Fibroblast of lung (primary cell): ENCODE measurements around the gene TEX19. TPM values are rescaled to one million over a fixed set of nuclear protein-coding genes. Genes with fewer than 3 reads are reported as not detected.

Source experiments
- DNase-seq, 2 donors: peaks; one replicate each; pipeline versions ENCODE4 v3.0.0 to v3.0.0-alpha.2; 2010; ENCODE audit warnings: low read depth in 2 of 2
- H2AFZ ChIP-seq: 2 replicates; pipeline ENCODE4 v1.5.1; 2012; ENCODE audit warnings: low read length, control low read depth, inconsistent platforms
- H3K27ac ChIP-seq: 2 replicates; pipeline ENCODE4 v1.5.1; 2011; ENCODE audit warnings: low read length, control low read depth; ENCODE audit not compliant: insufficient read depth
- H3K27me3 ChIP-seq: 2 replicates; pipeline ENCODE4 v1.5.1; 2011; ENCODE audit warnings: mild to moderate bottlenecking, low read length; ENCODE audit not compliant: control insufficient read depth, insufficient read depth
- H3K36me3 ChIP-seq: 2 replicates; pipeline ENCODE4 v1.5.1; 2011; ENCODE audit warnings: low read length; ENCODE audit not compliant: control insufficient read depth, insufficient read depth
- H3K4me1 ChIP-seq: 2 replicates; pipeline ENCODE4 v1.5.1; 2011; ENCODE audit warnings: low read length; ENCODE audit not compliant: control insufficient read depth, insufficient read depth; ENCODE audit errors: extremely low read depth
- H3K4me2 ChIP-seq: 2 replicates; pipeline ENCODE4 v1.5.1; 2011; ENCODE audit warnings: low read length, control low read depth; ENCODE audit not compliant: insufficient read depth; ENCODE audit errors: extremely low read depth
- H3K4me3 ChIP-seq, 4 experiments: fragments of 200-600 bp in 1 of 4; sonication (generic) in 1 of 4; replicated peaks in 1 of 4; 2 replicates each; pipeline ENCODE4 v1.5.1; 2011 to 2016; ENCODE audit warnings: low read length in 4 of 4, low read depth in 3 of 4, mild to moderate bottlenecking in 3 of 4, control low read depth in 2 of 4, inconsistent platforms in 1 of 4, mixed read lengths in 1 of 4; ENCODE audit not compliant: insufficient read depth in 1 of 4; ENCODE audit errors: control extremely low read depth in 1 of 4
- H3K79me2 ChIP-seq: 2 replicates; pipeline ENCODE4 v1.5.1; 2012; ENCODE audit warnings: mild to moderate bottlenecking, low read length, inconsistent platforms; ENCODE audit not compliant: control insufficient read depth, insufficient read depth
- H3K9ac ChIP-seq: 2 replicates; pipeline ENCODE4 v1.5.1; 2011; ENCODE audit warnings: mild to moderate bottlenecking, low read length, control low read depth; ENCODE audit not compliant: insufficient read depth
- H3K9me3 ChIP-seq: 2 replicates; pipeline ENCODE4 v1.5.1; 2012; ENCODE audit warnings: low read depth, low read length; ENCODE audit not compliant: control insufficient read depth, insufficient read depth
- H4K20me1 ChIP-seq: 2 replicates; pipeline ENCODE4 v1.5.1; 2011; ENCODE audit warnings: low read length; ENCODE audit not compliant: control insufficient read depth, insufficient read depth; ENCODE audit errors: extremely low read depth
- EZH2 ChIP-seq: IDR thresholded peaks from 2 replicates; pipeline ENCODE4 v1.5.1; 2012; ENCODE audit warnings: low read length, control low read depth, mild to moderate bottlenecking; ENCODE audit errors: missing control alignments
- polyA plus RNA-seq, 2 donors: library from polyadenylated mRNA; depleted of rRNA in 1 of 2; stranded (reverse) in 1 of 2; unstranded in 1 of 2; fragments of >200 nt; gene quantifications; 2 replicates each; pipeline ENCODE4 v1.2.1, GENCODE V29; 2011 to 2012; ENCODE audit warnings: missing spikeins in 1 of 2
- total RNA-seq: library from RNA; depleted of rRNA; stranded (reverse); fragments of >200 nt; gene quantifications from 2 replicates; pipeline ENCODE4 v1.2.1, GENCODE V29; 2014
- TF ChIP-seq, protein P1 (sequence below), 2 donors: IDR thresholded peaks in 1 of 2; conservative IDR thresholded peaks in 1 of 2; 1 replicate in 1 of 2; 2 replicates in 1 of 2; pipeline ENCODE4 v1.5.1; 2011 to 2012; ENCODE audit warnings: low read length in 2 of 2, control low read depth in 1 of 2, inconsistent platforms in 1 of 2, low read depth in 1 of 2, mild to moderate bottlenecking in 1 of 2

TEX19 gene
- total and polyA plus RNA-seq, 2 donors (not counting 1 experiment from before 2014, with no cell fraction given) = 0.05 to 0.17 TPM

DNA sequence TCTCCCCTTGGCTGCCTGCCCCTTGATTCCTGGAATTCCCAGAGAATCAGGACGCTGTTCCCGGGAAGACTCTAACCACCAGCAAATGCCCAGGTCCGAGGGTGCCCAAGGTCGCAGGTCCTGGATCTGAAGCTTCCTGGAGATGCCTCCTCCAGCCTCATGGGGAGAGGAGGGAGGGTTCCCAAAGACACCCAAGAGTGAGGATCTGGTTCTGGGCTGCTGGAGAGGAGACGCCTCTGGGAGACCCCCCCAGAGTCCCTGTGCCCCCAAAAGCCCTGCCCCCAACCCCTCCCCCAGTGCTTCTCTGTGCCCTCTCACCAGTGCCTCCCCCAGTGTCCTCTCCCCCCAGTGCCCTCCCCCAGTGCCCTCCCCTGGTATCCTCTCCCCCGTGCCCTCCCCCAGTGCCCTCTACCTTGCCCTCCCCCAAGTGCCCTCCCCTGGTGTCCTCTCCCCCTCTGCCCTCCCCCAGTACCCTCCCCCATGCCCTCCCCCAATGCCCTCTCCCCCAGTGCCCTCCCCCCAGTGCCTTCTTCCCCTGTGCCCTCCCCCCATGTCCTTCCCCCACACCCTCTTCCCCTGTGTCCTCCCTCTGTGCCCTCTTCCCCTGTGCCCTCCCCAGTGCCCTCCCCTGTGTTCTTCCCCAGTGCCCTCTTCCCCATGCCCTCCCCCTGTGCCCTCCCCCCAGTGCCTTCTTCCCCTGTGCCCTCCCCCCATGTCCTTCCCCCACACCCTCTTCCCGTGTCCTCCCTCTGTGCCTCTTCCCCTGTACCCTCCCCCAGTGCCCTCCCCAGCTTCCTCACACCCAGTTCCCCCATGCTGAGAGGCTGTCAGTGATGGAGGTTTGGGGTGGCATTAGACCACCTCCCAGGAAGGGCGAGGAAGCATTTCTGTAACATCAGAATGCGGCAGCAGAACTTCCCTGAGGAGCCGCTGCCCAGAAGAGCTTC is 19.1 kb upstream of the TEX19 start:
- TF ChIP-seq EZH2 = no peak
- TF ChIP-seq, protein P1, sequence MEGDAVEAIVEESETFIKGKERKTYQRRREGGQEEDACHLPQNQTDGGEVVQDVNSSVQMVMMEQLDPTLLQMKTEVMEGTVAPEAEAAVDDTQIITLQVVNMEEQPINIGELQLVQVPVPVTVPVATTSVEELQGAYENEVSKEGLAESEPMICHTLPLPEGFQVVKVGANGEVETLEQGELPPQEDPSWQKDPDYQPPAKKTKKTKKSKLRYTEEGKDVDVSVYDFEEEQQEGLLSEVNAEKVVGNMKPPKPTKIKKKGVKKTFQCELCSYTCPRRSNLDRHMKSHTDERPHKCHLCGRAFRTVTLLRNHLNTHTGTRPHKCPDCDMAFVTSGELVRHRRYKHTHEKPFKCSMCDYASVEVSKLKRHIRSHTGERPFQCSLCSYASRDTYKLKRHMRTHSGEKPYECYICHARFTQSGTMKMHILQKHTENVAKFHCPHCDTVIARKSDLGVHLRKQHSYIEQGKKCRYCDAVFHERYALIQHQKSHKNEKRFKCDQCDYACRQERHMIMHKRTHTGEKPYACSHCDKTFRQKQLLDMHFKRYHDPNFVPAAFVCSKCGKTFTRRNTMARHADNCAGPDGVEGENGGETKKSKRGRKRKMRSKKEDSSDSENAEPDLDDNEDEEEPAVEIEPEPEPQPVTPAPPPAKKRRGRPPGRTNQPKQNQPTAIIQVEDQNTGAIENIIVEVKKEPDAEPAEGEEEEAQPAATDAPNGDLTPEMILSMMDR (conservative IDR thresholded peaks at IDR 0.05 in 1 of 2, IDR thresholded peaks at IDR 0.05 in 1 of 2; ENCODE audit: low read depth in 1 of 2, low read length in 2 of 2) = no peak
- Histone ChIP-seq H3K79me2 (no peaks in the 10 kb centered on the region), H3K27me3 (no peaks in the 10 kb centered on the region), H2AFZ (peak overlapping the region; percentile 52), H3K4me2 (peak overlapping the region; percentile 72), H3K27ac (no peak overlapping the region), H3K9me3 (no peaks in the 10 kb centered on the region), H3K4me1 (peaks cover 8% of the 10 kb centered on the region), H3K36me3 (no peaks in the 10 kb centered on the region), H3K9ac (no peak overlapping the region), H4K20me1 (no peaks in the 10 kb centered on the region), H3K4me3 (peak overlapping the region in 1 of 4 experiments; percentile 38)
- no peak for DNase-seq

DNA sequence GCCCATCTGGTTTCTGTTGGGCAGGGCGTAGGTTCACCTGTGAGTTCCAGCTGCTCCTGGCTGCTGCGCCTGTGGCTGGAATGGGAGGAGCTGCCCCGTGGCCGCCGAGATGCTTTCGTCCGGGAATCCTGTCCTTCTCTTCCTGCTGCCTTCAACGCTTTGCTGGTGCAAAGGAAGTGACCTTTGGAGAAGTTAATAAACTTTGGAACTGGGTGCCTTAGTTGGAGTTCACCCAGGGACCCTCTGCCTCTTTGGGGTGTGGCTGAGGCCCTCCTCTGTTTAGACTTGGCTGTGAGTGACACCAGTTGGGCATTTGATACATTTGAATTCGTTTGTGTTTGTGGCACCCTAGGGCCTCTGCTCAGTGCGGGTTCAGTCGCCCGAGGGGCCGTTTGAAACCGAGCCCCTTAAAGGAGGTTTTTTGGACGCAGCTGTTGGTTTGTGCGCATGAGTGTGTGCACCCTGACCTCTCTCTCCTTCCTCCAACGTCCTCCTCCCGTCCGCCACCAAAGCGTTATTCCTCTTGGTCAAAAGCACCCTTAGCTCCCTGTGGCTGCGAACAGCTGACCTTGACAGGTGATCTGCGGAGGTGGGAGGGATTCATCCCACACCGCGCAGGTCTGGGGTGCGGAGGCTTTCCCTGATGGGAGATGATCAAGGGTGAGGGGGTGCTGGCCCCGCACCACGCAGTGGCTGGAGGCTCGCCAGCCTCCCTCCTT is 16.5 kb upstream of the TEX19 start:
- Histone ChIP-seq H3K27ac (no peak overlapping the region), H3K4me1 (peaks cover 8% of the 10 kb centered on the region), H3K4me3 (no peak overlapping the region), H3K4me2 (no peak overlapping the region), H4K20me1 (no peaks in the 10 kb centered on the region), H3K36me3 (no peaks in the 10 kb centered on the region), H3K9ac (no peak overlapping the region), H3K79me2 (no peaks in the 10 kb centered on the region), H3K9me3 (no peaks in the 10 kb centered on the region), H3K27me3 (no peaks in the 10 kb centered on the region), H2AFZ (no peak overlapping the region)
- DNase-seq = no peak
- TF ChIP-seq, protein P1 (conservative IDR thresholded peaks at IDR 0.05 in 1 of 2, IDR thresholded peaks at IDR 0.05 in 1 of 2; ENCODE audit: low read depth in 1 of 2, low read length in 2 of 2) = no peak
- no peak for TF ChIP-seq EZH2

DNA sequence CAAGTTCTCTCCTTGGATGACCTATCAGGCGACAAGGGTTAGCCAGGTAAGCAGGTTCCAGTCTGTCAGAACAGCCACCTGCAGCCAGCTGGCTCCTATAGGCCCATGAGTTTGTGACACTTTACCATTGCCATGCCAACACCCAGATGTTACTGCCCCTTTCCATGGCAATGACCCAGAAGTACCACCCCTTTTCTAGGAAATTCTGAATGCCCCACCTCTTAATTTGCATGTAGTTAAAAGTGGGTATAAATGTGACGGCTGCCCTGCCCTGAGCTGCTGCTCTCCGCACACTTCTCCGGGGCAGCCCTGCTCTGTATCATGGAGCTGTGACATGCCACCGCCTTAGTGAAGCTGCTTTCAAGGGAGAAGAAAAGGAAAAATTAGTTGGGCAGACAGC is 15.5 kb upstream of the TEX19 start:
- TF ChIP-seq EZH2 = no peak
- TF ChIP-seq, protein P1 (conservative IDR thresholded peaks at IDR 0.05 in 1 of 2, IDR thresholded peaks at IDR 0.05 in 1 of 2; ENCODE audit: low read depth in 1 of 2, low read length in 2 of 2) = no peak
- no peak overlapping the region for H3K27ac ChIP-seq
- peaks cover 8% of the 10 kb centered on the region for H3K4me1 ChIP-seq
- no peaks in the 10 kb centered on the region for H3K9me3 ChIP-seq
- H2AFZ ChIP-seq = no peak overlapping the region
- H4K20me1 ChIP-seq = no peaks in the 10 kb centered on the region
- no peak overlapping the region for H3K9ac ChIP-seq
- H3K36me3 ChIP-seq = no peaks in the 10 kb centered on the region
- no peaks in the 10 kb centered on the region for H3K27me3 ChIP-seq
- no peak overlapping the region for H3K4me2 ChIP-seq
- no peaks in the 10 kb centered on the region for H3K79me2 ChIP-seq
- no peak for DNase-seq
- no peak overlapping the region for H3K4me3 ChIP-seq
